ENCODE data around the gene MPP7. TPM values are rescaled to one million over a fixed set of nuclear protein-coding genes. Genes with fewer than 3 reads are reported as not detected.
A peak's percentile ranks its signal among the peaks of the same experiment; 100 is the strongest.
"Not testable (repeated sequence)": the region's sequence is repeated elsewhere in the genome, so short reads cannot be mapped to it uniquely, and the experiment has no call there.

MPP7 gene
- 10 to 100 TPM; 28.3 to 38.3 TPM for total RNA-seq
- 10 to 100 TPM; 11.9 to 15.5 (median 13.5) TPM for polyA plus RNA-seq (ENCODE audit: insufficient read length in 6 of 6)
- long read RNA-seq, donor 1 = 0 reads
- long read RNA-seq, donor 2 = 0 reads
- long read RNA-seq, donor 3 = 0 reads
- long read RNA-seq, donor 4, partial matches to known transcripts = 4 of 7 reads
- long read RNA-seq, donor 4, other reads (novel, unspliced or antisense) = 3 of 7 reads
- long read RNA-seq, donor 5, partial matches to known transcripts = 0 of 5 reads
- long read RNA-seq, donor 5, other reads (novel, unspliced or antisense) = 5 of 5 reads
- long read RNA-seq, donor 6 = 0 reads
- long read RNA-seq, donor 7 = 0 reads
- long read RNA-seq, donor 8 = 0 reads
- long read RNA-seq, donor 9 = 0 reads
- long read RNA-seq, donor 10, partial matches to known transcripts = 0 of 2 reads
- long read RNA-seq, donor 10, other reads (novel, unspliced or antisense) = 2 of 2 reads
- long read RNA-seq, donor 11 = 0 reads
- long read RNA-seq, donor 12 = 0 reads

DNA sequence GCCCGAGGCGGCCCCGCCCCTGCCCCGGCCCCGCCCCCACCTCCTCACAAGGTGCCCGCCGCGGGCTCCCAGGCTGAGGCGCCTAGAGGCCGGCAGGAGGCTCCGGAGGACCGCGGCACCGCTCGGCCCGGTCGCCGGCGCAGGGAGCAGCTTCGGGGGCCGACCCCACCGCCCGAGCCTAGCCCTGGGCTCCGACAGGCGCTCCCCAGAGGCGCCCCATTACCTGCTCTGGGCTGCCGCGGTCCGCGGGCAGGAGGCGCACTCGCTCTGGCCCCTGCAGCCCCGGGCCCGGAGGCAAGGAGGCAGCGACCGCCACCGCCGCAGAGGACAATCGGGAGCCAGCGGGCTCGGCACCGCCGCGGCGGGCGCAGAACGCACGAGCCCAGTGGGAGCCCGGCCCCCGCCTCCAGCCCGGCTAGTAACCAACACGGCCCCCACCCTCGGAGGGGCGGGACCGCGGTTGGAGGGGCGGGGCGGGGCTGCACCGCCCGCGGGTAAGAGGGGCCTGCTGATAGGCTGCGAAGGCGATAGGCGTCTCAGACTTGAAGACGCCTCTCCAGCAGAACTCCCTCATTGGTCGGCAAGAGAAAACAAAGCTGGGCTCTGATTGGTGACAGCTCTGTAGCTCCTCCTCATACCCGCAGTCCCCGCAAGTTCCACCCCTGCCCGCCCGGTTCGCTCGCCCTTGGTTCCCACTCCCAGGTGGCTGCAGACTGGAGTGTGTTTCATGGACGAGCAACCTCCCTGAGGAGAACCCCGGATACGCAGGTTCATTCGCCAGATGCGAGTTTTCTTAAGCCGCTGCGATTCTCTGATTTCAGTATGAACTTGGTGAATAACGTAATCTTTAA is at the start of gene MPP7:
MPP7 (minus strand) TSS at position 427 of the 851 bp plus-strand sequence. CDS start 64,460 bp downstream, outside the sequence.
- H3K4me1 ChIP-seq = peaks cover 0 to 53% of the 10 kb centered on the region in 2 donors
- H3K27ac ChIP-seq = peak within 1 kb of the TSS; percentile 88 to 95
- ATAC-seq (peak; percentile 95), DNase-seq (peak; percentile 91 to 98 (median 97))
- peaks cover under 1 to 14% of the 10 kb centered on the region in 2 donors for H3K27me3 ChIP-seq
- H3K9me3 ChIP-seq = no peaks in the 10 kb centered on the region
- intact Hi-C loops (cut with DNase I) = no loop called here
- H3K4me3 ChIP-seq = peak within 1 kb of the TSS; percentile 82 to 83
- TF ChIP-seq, protein P1, sequence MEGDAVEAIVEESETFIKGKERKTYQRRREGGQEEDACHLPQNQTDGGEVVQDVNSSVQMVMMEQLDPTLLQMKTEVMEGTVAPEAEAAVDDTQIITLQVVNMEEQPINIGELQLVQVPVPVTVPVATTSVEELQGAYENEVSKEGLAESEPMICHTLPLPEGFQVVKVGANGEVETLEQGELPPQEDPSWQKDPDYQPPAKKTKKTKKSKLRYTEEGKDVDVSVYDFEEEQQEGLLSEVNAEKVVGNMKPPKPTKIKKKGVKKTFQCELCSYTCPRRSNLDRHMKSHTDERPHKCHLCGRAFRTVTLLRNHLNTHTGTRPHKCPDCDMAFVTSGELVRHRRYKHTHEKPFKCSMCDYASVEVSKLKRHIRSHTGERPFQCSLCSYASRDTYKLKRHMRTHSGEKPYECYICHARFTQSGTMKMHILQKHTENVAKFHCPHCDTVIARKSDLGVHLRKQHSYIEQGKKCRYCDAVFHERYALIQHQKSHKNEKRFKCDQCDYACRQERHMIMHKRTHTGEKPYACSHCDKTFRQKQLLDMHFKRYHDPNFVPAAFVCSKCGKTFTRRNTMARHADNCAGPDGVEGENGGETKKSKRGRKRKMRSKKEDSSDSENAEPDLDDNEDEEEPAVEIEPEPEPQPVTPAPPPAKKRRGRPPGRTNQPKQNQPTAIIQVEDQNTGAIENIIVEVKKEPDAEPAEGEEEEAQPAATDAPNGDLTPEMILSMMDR (IDR thresholded peaks at IDR 0.05) = peak; percentile 12 to 26
- H3K36me3 ChIP-seq = no peaks in the 10 kb centered on the region

DNA sequence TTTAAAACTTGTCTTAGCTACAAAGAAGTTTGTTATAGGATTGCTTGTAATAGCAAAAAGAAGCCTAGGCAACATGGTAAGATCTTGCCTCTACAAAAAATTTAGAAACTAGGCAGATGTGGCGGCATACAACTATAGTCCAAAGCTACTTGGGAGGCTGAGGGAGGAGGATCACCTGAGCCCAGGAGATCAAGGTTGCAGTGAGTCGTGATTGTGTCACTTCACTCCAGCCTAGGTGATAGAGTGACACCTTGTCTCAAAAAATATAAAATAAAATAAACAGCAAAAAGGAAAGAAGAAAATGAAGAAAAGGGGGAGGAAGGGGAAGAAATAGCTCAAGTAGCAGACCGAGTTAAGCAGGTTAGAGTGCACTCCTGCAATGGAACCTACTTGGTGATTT is 47.0 kb upstream of the MPP7 start:
- H3K27me3 ChIP-seq = no peaks in the 10 kb centered on the region
- no peak overlapping the region for H3K4me3 ChIP-seq
- intact Hi-C loops (cut with DNase I) = no loop called here
- no peaks in the 10 kb centered on the region for H3K36me3 ChIP-seq
- no peak overlapping the region for H3K27ac ChIP-seq
- DNase-seq (no peak), ATAC-seq (no peak)
- H3K4me1 ChIP-seq = no peaks in the 10 kb centered on the region
- TF ChIP-seq, protein P1 (IDR thresholded peaks at IDR 0.05) = no peak
- H3K9me3 ChIP-seq = peaks cover 0 to 5% of the 10 kb centered on the region in 2 donors

DNA sequence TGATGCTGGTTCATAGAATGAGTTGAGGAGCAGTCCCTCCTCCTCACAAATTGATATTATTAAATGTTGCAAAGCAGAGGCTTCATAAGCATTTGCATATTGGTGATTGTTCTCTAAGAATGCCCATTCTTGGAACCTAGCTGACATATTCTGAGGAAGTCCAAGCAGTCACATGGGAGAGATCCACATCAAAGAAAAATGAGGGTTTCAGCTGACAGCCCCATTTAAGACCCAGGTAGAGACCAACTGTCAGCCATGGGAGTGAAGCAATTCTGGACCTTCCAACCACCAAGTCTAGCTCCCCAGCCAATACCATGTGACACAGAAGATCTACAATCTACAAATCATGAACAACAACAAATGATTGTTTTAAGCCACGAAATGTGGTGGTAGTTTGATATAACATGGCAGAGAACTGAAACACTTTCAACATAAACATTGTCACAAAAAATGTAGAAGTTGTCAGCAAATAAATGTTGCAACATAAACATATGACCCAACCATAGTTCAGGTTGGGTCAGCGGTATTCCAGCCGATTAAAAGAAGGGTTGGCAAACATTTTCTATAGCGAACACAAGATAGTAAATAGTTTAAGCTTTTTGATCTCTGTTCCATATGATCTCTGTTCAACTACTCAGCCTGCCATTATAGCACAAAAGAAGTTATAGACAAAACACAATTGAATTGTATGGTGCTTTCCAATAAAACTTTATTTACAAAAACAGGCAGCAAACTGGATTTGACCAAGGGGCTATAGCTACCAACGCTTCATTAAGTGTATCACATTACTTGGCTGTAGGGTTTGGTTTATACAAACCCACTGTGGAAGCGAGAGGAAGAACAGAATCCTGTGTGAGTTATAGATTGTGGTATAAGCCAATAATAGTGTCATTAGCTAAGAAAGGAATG is 41.4 kb upstream of the MPP7 start:
- no peaks in the 10 kb centered on the region for H3K36me3 ChIP-seq
- no peak for ATAC-seq
- TF ChIP-seq, protein P1 (IDR thresholded peaks at IDR 0.05) = no peak
- peaks cover 0 to 6% of the 10 kb centered on the region in 2 donors for H3K27me3 ChIP-seq
- H3K9me3 ChIP-seq = peaks cover 0 to 5% of the 10 kb centered on the region in 2 donors
- intact Hi-C loops (cut with DNase I) = no loop called here
- no peaks in the 10 kb centered on the region for H3K4me1 ChIP-seq
- no peak overlapping the region for H3K4me3 ChIP-seq
- peak overlapping the region in 1 of 2 donors; percentile 51 for H3K27ac ChIP-seq
- no peak for DNase-seq

DNA sequence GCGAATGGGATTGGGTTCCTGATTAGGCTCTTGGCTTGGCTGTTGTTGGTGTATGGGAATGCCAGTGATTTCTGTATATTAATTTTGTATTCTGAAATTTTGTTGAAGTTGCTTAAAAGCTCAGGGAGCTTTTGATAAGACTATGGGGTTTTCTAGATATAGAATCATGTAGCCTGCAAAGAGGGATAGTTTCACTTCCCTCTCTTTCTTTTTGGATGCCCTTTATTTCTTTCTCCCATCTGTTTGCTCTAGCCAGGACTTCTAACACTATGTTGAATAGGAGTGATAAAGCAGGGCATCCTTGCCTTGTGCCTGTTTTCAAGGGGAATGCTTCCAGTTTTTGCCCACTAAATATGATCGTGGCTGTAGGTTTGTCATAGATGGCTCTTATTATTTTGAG is 40.4 kb upstream of the MPP7 start:
- H3K9me3 ChIP-seq = peaks cover 0 to 5% of the 10 kb centered on the region in 2 donors
- peaks cover 0 to 6% of the 10 kb centered on the region in 2 donors for H3K27me3 ChIP-seq
- DNase-seq (no peak), ATAC-seq (no peak)
- no peak overlapping the region for H3K4me3 ChIP-seq
- intact Hi-C loops (cut with DNase I) = no loop called here
- H3K36me3 ChIP-seq = no peaks in the 10 kb centered on the region
- TF ChIP-seq, protein P1 (IDR thresholded peaks at IDR 0.05) = no peak
- H3K27ac ChIP-seq = no peak overlapping the region
- H3K4me1 ChIP-seq = no peaks in the 10 kb centered on the region

DNA sequence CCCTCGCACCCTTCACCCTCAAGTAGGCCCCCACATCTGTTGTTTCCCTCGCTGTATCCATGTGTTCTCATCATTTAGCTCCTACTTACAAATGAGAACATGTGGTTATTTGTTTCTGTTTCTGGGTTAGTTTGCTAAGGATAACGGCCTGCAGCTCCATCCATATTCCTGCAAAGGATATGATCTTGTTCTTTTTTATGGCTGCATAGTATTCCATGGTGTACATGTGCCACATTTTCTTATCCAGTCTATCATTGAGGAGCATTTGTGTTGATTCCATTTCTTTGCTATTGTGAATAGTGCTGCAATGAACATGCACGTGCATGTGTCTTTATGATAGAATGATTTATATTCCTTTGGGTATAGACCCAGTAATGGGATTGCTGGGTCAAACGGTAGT is 38.8 kb upstream of the MPP7 start:
- H3K27me3 ChIP-seq; H3K4me1 ChIP-seq; DNase-seq; H3K4me3 ChIP-seq; H3K36me3 ChIP-seq; intact Hi-C loops (cut with DNase I); H3K27ac ChIP-seq; ATAC-seq; H3K9me3 ChIP-seq: not testable (repeated sequence)
